BE2C (cell line): ENCODE measurements around the gene ARHGAP12. TPM values are rescaled to one million over a fixed set of nuclear protein-coding genes. Genes with fewer than 3 reads are reported as not detected.

Source experiments
- DNase-seq: peaks from one replicate; pipeline ENCODE4 v3.0.0-alpha.2; 2020
- H3K27me3 ChIP-seq: fragments of 250-450 bp; sonication (Bioruptor Pico); 2 replicates; pipeline ENCODE4 v1.5.1; 2020; ENCODE audit warnings: mild to moderate bottlenecking
- H3K36me3 ChIP-seq: fragments of 250-450 bp; sonication (Bioruptor Pico); 2 replicates; pipeline ENCODE4 v1.5.1; 2020; ENCODE audit warnings: mild to moderate bottlenecking
- H3K4me1 ChIP-seq: fragments of 250-450 bp; sonication (Bioruptor Pico); 2 replicates; pipeline ENCODE4 v1.5.1; 2020
- H3K4me3 ChIP-seq: 2 replicates; pipeline ENCODE4 v1.5.1; 2011; ENCODE audit warnings: low read depth, low read length
- H3K9me3 ChIP-seq: fragments of 250-450 bp; sonication (Bioruptor Pico); 2 replicates; pipeline ENCODE4 v1.5.1; 2020
- polyA plus RNA-seq: library from polyadenylated mRNA; unstranded; fragments of >200 nt; gene quantifications from one replicate; pipeline ENCODE4 v1.2.1, GENCODE V29; 2012; ENCODE audit warnings: low read depth, missing spikeins; ENCODE audit not compliant: insufficient read length, insufficient read depth
- TF ChIP-seq, protein P1 (sequence below): IDR thresholded peaks from 2 replicates; pipeline ENCODE4 v1.5.1; 2012; ENCODE audit warnings: mild to moderate bottlenecking, low read depth, low read length

ARHGAP12 gene
- polyA plus RNA-seq, result 3.5 TPM

GRCh38 chr10:31928549-31929260 is at the start of gene ARHGAP12:
TSS of gene ARHGAP12 (minus strand) at chr10:31928831. CDS start at chr10:31908855, 19,976 bp downstream.
- H3K9me3 ChIP-seq, result no peaks in the 10 kb centered on the region
- H3K4me1 ChIP-seq, result no peaks in the 10 kb centered on the region
- DNase-seq, result peak; percentile 91
- no peaks in the 10 kb centered on the region for H3K36me3 ChIP-seq
- H3K4me3 ChIP-seq, result peak within 1 kb of the TSS; percentile 87
- H3K27me3 ChIP-seq, result no peaks in the 10 kb centered on the region
- TF ChIP-seq, protein P1, sequence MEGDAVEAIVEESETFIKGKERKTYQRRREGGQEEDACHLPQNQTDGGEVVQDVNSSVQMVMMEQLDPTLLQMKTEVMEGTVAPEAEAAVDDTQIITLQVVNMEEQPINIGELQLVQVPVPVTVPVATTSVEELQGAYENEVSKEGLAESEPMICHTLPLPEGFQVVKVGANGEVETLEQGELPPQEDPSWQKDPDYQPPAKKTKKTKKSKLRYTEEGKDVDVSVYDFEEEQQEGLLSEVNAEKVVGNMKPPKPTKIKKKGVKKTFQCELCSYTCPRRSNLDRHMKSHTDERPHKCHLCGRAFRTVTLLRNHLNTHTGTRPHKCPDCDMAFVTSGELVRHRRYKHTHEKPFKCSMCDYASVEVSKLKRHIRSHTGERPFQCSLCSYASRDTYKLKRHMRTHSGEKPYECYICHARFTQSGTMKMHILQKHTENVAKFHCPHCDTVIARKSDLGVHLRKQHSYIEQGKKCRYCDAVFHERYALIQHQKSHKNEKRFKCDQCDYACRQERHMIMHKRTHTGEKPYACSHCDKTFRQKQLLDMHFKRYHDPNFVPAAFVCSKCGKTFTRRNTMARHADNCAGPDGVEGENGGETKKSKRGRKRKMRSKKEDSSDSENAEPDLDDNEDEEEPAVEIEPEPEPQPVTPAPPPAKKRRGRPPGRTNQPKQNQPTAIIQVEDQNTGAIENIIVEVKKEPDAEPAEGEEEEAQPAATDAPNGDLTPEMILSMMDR, result no peak

DNA sequence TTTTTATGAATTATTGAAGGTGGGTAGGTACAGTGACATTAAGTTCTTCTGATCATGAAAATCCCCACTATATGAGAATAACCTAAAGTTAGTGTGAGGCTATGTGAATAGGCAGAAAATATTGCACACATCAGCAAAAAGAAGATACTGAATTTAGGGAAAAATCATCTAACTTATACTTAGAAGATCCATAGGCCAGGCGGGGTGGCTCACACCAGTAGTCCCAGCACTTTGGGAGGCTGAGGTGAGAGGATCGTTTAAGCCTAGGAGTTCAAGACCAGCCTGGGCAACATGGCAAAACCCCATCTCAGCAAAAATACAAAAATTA is 49.5 kb upstream of the ARHGAP12 start:
- H3K27me3 ChIP-seq, result no peaks in the 10 kb centered on the region

DNA sequence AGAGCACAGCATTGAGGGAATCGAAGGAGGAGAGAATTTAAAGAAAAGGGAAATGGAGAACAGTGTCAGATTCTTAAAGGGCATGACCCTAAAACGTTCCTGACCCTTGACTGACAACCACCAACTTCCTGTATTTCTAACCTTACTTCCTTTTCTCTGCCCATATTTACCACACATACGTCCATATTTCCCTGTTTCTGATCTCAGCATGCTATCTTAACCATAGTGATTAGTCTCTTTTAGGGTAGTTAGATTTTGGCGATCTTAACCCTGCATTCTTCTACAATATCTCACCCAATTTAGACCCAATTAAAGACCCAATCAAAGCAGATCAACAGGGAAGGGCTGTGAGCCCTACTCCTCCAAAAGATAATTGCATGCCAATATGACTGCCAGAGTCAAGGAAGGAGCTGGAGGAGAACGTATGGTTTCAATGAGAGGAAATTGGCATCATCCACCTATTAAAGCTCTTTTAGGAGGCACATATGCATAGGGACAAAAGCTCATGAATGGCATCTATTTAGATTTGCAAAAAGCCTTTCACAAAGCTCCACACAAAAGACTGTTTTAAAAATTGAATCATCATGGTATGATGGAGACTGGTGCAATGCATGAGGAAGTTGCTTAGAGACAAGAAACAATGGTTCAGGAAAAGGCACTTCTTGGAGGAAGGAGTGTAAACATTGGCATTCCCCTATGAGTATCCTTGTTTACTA is 49.0 kb upstream of the ARHGAP12 start:
- no peaks in the 10 kb centered on the region for H3K27me3 ChIP-seq
- H3K9me3 ChIP-seq, result no peaks in the 10 kb centered on the region
- TF ChIP-seq, protein P1, result no peak
- no peak overlapping the region for H3K4me3 ChIP-seq
- no peak for DNase-seq
- H3K36me3 ChIP-seq, result no peaks in the 10 kb centered on the region
- H3K4me1 ChIP-seq, result no peaks in the 10 kb centered on the region

More for the DNA sequence above, 49.5 kb upstream of the ARHGAP12 start:
- TF ChIP-seq, protein P1, result no peak
- Histone ChIP-seq H3K4me3 (no peak overlapping the region), H3K36me3 (no peaks in the 10 kb centered on the region), H3K9me3 (no peaks in the 10 kb centered on the region), H3K4me1 (no peaks in the 10 kb centered on the region)
- DNase-seq, result no peak

DNA sequence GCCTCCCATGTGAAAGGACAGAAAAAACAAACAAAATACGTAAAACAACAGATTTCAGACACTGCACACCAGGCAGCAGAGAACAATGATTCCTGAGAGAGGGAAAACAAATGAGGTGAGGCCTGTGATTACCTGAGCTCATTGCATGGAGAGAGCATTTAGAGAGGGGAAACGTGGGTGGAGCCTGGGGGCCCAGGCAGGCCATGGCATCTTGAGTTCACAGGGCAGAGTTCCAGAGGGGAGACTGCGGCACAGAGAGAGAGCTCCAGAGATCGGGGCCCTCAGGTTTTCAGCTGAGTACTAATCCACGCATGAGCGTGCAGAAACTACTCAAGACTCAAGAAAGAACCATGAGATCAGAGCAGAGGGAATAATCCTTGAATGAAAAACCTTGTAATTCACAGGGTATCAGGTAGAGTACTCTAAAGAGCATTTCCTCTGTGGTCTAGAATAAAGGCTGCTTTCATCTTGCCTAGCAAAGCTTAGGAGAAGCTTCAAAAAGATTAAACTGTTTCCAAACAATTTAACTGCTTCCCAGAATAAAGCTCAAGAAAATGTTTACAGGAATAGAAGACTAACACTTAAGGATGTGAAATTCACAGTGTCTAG is 46.6 kb upstream of the ARHGAP12 start:
- no peak for DNase-seq
- H3K27me3 ChIP-seq, result no peaks in the 10 kb centered on the region
- H3K9me3 ChIP-seq, result no peaks in the 10 kb centered on the region
- no peaks in the 10 kb centered on the region for H3K4me1 ChIP-seq
- TF ChIP-seq, protein P1, result no peak
- no peaks in the 10 kb centered on the region for H3K36me3 ChIP-seq
- H3K4me3 ChIP-seq, result no peak overlapping the region

- H3K27me3 ChIP-seq, result no peaks in the 10 kb centered on the region
- no peaks in the 10 kb centered on the region for H3K4me1 ChIP-seq
- no peak overlapping the region for H3K4me3 ChIP-seq
- H3K9me3 ChIP-seq, result no peaks in the 10 kb centered on the region
- H3K36me3 ChIP-seq, result no peaks in the 10 kb centered on the region
- TF ChIP-seq, protein P1, result no peak
- DNase-seq, result no peak
These were observed 45.9 kb upstream of the ARHGAP12 start for GRCh38 chr10:31974434-31975124.
